ENCODE measurements around the gene PMP22.

Gene PMP22

DNA sequence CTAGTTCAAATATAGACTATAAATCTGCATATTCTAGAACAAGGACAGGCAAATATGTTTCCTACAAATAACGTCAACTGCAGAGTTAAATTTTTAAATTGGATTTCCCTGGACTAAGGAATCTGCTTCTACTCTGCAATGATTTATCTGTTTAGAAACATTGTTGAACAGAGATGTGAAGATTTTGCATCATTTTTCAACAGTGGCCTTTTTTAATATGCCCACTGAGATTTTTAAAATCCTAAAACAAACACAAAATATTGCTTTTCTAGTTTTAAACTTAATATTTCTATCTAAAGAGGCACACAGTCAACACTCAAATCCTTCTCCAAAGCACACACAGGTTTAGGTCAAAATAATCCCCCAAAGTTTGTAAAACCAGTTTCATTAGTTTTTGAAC is 23.7 kb upstream of the PMP22 start:
- Mint-ChIP-seq H3K27me3 (ENCODE audit: low read depth) (peaks cover 8% of the 10 kb centered on the region), H3K4me3 (no peak overlapping the region), H3K27ac (no peak overlapping the region), H3K9me3 (no peaks in the 10 kb centered on the region), H3K4me1 (ENCODE audit: low read depth) (no peaks in the 10 kb centered on the region), H3K36me3 (ENCODE audit: low read depth) (no peaks in the 10 kb centered on the region)
- no peak for DNase-seq (ENCODE audit: low spot score)

DNA sequence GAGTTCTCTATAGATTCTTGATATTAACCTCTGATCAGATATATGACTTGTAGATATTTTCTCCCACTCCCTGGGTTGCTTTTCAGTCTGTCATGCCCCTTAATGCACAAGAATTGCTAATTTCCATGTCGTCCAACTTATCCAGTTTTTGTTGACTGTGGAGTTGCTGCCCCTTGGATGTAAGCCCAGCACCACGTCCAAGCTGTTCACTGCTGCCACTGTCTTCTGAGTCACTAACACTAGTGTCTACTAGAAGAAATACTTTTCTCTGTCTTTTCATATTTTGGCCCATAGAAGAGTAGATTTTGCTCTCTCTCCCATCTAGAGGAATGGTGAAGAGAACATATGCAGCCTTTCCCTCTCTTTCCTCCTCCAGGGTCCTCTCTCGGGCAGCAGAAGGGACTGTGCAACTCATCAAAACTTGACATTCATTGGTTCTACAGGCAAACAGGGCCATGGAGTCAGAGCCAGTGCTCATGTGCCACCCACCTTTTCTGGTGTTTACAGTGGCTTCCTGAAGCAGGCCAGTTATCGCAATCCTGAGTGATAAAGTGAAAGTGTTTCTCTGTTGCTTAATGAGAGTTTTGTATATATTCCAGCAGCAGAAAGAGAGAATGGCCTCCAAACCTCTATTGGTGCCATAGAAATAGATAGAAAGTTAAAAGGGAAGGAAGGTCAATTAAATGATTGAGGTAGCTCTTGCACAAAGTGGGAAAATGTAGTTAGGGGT is 22.6 kb upstream of the PMP22 start:
- peaks cover 11% of the 10 kb centered on the region for H3K27me3 Mint-ChIP-seq (ENCODE audit: low read depth)
- H3K36me3 Mint-ChIP-seq (ENCODE audit: low read depth), result no peaks in the 10 kb centered on the region

DNA sequence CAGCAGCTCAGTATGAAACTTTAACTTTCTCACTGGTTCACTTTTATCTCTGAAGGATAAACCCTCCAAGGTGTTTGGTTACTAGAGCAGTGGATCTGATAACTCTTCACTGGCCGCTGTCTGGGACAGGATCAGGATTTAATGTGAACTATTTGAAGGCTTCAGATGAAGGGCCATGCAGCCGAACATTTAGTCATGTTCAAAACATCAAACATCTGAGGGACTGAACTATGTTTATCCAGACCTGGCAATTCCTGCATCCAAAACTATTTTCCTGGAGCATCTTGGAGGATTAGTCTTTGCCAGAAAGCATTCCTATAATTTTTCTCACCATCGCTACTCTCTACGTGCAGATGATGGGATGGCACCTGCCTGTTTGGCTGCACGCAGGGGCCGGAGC is 20.3 kb upstream of the PMP22 start:
- H3K36me3 Mint-ChIP-seq (ENCODE audit: low read depth), result no peaks in the 10 kb centered on the region

More for the DNA sequence above, 22.6 kb upstream of the PMP22 start:
- Mint-ChIP-seq H3K4me3 (no peak overlapping the region), H3K9me3 (no peaks in the 10 kb centered on the region), H3K27ac (no peak overlapping the region), H3K4me1 (ENCODE audit: low read depth) (no peaks in the 10 kb centered on the region)
- DNase-seq (ENCODE audit: low spot score), result no peak

DNA sequence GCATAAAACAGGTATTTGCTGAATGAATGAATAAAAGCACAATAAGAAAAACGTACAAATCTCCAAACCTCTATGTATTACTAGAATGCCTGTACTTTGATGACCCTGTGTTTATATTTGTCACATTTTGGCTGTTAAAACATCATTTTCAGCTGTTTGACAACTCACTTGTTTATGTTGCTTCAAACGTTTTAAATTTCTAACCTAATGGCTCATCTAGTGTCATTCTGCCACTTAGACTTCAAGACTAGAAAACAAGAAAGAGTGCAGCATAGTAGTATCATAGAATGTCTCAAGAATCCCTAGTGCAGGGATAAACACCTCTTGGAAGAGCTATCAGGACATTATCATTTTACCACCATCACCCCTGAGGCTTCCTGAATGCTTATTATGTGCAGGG is 19.4 kb upstream of the PMP22 start:
- DNase-seq (ENCODE audit: low spot score), result no peak
- H3K4me3 Mint-ChIP-seq, result no peak overlapping the region
- H3K27me3 Mint-ChIP-seq (ENCODE audit: low read depth), result peaks cover 17% of the 10 kb centered on the region
- no peaks in the 10 kb centered on the region for H3K4me1 Mint-ChIP-seq (ENCODE audit: low read depth)
- H3K27ac Mint-ChIP-seq, result no peak overlapping the region
- no peaks in the 10 kb centered on the region for H3K9me3 Mint-ChIP-seq
- no peaks in the 10 kb centered on the region for H3K36me3 Mint-ChIP-seq (ENCODE audit: low read depth)

More for the DNA sequence above, 20.3 kb upstream of the PMP22 start:
- H3K9me3 Mint-ChIP-seq, result no peaks in the 10 kb centered on the region
- no peak overlapping the region for H3K4me3 Mint-ChIP-seq
- DNase-seq (ENCODE audit: low spot score), result no peak
- H3K4me1 Mint-ChIP-seq (ENCODE audit: low read depth), result no peaks in the 10 kb centered on the region
- peaks cover 16% of the 10 kb centered on the region for H3K27me3 Mint-ChIP-seq (ENCODE audit: low read depth)
- H3K27ac Mint-ChIP-seq, result no peak overlapping the region

DNA sequence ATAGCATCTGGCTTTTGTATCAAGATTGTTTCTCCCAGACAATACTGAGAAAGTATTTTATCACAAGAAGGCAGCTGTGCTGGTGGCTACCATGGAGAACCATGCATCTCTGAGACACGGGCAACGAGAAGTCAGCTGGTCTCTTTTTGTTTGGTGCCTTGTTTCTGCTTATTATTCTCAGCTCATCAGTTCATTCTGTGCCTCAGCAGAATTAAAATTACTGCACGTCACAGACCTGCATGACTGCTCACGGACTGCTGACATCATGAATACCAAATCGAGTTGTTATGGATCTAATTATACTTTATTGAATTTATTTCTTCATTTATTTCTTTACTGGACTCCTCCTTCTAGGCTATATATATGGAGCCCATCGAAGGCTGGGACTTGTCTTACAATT is 19.0 kb upstream of the PMP22 start:
- Mint-ChIP-seq H3K36me3 (ENCODE audit: low read depth) (no peaks in the 10 kb centered on the region), H3K27me3 (ENCODE audit: low read depth) (peaks cover 19% of the 10 kb centered on the region), H3K4me3 (no peak overlapping the region), H3K9me3 (no peaks in the 10 kb centered on the region), H3K4me1 (ENCODE audit: low read depth) (no peaks in the 10 kb centered on the region), H3K27ac (no peak overlapping the region)
- no peak for DNase-seq (ENCODE audit: low spot score)

DNA sequence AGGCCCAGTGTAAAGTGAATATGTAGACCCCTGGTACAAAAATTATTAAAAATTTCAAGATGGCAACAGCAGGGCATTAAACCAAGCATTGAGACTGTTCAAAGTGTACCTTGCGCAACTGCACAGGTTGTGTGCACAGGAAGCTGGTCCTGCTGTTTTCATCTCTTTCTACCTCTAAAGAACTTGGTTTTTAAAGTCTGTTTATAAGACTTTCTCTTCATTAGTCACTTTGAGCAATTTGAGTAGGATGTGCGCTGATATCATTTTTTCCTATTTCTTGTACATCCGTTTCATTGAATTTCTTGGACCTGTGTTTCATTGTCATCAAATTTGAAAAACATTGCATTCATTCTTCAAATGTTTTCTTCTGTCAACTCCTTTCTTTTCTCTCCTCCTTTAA is 16.8 kb upstream of the PMP22 start:
- Mint-ChIP-seq H3K9me3 (no peaks in the 10 kb centered on the region), H3K4me1 (ENCODE audit: low read depth) (no peaks in the 10 kb centered on the region), H3K36me3 (ENCODE audit: low read depth) (no peaks in the 10 kb centered on the region), H3K27ac (no peak overlapping the region), H3K27me3 (ENCODE audit: low read depth) (peaks cover 15% of the 10 kb centered on the region), H3K4me3 (no peak overlapping the region)
- no peak for DNase-seq (ENCODE audit: low spot score)

DNA sequence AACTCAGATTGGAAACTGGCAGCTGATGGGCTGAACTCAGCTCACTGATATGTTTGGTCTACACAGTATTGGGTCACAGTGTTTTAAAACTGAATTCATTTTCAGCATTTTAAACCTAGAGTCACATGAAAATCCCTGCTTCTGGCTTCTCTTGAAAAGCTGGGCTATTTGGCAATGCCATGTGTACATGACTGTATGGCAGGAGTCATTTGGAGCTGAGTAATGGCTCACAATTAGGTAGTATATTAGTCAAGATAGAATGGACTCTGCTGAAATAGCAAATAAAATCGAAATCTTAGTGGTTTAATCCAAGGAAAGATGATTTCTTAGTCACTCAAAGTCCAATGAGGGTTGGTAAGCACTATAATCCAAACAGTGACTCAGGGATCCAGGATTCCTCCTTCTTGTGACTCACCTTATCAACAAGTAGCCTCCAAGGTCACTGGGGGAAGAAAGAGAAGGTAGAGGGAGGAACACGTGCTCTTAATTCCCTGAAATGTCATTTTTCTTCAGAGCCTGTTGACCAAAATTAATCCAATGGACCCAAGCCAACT is 13.9 kb upstream of the PMP22 start:
- H3K4me3 Mint-ChIP-seq, result no peak overlapping the region
- H3K4me1 Mint-ChIP-seq (ENCODE audit: low read depth), result no peaks in the 10 kb centered on the region
- H3K27me3 Mint-ChIP-seq (ENCODE audit: low read depth), result peaks cover 13% of the 10 kb centered on the region
- H3K9me3 Mint-ChIP-seq, result no peaks in the 10 kb centered on the region
- H3K27ac Mint-ChIP-seq, result no peak overlapping the region
- DNase-seq (ENCODE audit: low spot score), result no peak
- H3K36me3 Mint-ChIP-seq (ENCODE audit: low read depth), result no peaks in the 10 kb centered on the region

DNA sequence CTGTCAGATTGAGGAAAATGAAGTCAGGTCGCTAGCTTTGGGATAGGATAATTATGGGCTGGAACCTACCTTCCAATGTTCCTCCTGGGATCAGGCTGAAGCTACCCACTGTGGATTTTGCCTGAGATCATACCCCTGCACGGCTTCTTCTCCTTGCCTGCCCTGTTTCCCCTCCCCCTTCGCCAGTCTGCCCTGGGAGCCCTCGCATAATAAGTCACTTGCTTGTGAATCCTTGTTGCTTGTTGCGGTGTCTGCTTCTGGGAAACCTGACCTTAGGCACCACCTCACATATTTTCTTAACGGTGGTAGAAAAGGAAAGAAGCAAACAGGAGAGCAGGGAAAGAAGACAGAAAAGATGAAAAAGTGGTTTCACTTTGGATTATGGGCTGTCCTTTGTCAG is 13.3 kb upstream of the PMP22 start:
- Mint-ChIP-seq H3K27ac (no peak overlapping the region), H3K36me3 (ENCODE audit: low read depth) (no peaks in the 10 kb centered on the region), H3K4me1 (ENCODE audit: low read depth) (no peaks in the 10 kb centered on the region), H3K4me3 (no peak overlapping the region), H3K27me3 (ENCODE audit: low read depth) (peaks cover 13% of the 10 kb centered on the region), H3K9me3 (no peaks in the 10 kb centered on the region)
- DNase-seq (ENCODE audit: low spot score), result no peak

DNA sequence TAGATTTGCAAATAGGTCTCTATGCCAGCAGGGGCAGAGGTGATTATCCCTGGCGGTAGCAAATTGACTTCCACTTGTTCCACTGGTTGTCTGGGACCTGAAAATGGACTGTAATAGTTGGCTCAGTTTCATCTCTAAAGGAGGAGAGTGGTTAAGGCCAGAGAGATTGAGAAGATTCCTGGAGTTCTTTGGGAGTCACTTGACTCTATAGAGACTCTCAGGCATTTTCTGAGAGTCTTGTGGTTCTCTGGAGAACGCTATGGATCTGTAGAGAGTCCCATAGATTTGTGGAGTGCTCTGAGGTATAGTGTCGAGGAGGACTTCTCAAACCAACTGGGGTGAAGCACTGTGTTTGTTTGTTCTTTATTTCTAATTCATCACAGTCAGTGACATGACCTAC is 8.9 kb upstream of the PMP22 start:
- H3K4me3 Mint-ChIP-seq, result no peak overlapping the region
- H3K9me3 Mint-ChIP-seq, result no peaks in the 10 kb centered on the region
- H3K36me3 Mint-ChIP-seq (ENCODE audit: low read depth), result no peaks in the 10 kb centered on the region
- H3K27ac Mint-ChIP-seq, result no peak overlapping the region
- no peak for DNase-seq (ENCODE audit: low spot score)
- H3K27me3 Mint-ChIP-seq (ENCODE audit: low read depth), result peaks cover 2% of the 10 kb centered on the region
- H3K4me1 Mint-ChIP-seq (ENCODE audit: low read depth), result peaks cover 8% of the 10 kb centered on the region

DNA sequence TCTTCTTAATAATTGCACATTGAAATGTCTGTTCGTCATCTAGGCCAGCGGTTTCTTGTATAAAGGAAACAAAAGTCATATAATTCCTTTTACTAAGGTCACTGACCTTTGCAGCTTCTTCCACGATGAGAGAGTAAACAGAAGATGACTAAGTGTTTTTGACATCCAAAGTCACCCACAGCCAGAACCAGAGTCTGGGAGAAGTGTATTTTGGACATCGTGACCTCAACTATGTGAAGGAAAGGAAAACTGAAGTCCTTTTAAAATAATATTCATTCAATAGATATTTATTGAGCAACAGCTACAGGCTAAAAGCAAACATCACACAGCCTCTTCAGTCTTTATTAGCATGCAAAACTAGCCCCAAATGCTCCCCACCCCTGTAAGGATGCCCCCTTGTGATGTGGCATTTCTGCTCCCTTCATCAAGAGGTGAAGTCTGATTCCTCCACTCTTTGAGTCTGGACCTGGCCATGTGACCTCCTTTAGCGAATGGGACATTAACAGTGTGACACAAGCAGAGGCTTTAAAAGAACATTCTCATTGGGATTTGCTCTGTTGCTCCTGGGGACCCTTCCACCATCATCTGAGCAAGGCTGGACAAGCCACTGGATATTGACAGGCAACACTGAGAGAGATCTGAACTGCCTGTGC is 8.1 kb upstream of the PMP22 start:
- H3K4me1 Mint-ChIP-seq (ENCODE audit: low read depth), result peaks cover 8% of the 10 kb centered on the region
- H3K36me3 Mint-ChIP-seq (ENCODE audit: low read depth), result no peaks in the 10 kb centered on the region
- H3K4me3 Mint-ChIP-seq, result no peak overlapping the region
- no peaks in the 10 kb centered on the region for H3K9me3 Mint-ChIP-seq
- H3K27me3 Mint-ChIP-seq (ENCODE audit: low read depth), result peaks cover 2% of the 10 kb centered on the region
- H3K27ac Mint-ChIP-seq, result no peak overlapping the region
- no peak for DNase-seq (ENCODE audit: low spot score)

DNA sequence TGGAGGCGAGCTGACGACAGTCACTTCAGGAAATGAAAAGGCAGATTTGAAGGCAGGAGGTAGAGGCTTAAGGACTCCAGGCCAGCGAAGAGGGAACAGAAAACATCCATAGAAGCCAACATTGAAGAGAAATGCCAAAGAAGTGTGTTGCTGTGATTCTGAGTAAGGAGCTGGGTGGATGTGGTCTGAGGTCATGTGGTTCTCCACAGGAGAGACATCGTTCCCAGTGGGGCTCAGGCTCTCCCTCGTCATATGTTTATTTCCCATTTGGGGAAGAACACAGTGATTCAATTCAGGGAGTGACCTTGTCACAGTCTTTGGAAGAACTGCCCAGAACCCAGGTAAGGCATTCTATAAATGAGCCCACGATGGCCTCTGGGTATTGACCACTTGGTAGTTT is 6.6 kb upstream of the PMP22 start:
- H3K27ac Mint-ChIP-seq, result no peak overlapping the region
- no peak for DNase-seq (ENCODE audit: low spot score)
- H3K4me3 Mint-ChIP-seq, result no peak overlapping the region

DNA sequence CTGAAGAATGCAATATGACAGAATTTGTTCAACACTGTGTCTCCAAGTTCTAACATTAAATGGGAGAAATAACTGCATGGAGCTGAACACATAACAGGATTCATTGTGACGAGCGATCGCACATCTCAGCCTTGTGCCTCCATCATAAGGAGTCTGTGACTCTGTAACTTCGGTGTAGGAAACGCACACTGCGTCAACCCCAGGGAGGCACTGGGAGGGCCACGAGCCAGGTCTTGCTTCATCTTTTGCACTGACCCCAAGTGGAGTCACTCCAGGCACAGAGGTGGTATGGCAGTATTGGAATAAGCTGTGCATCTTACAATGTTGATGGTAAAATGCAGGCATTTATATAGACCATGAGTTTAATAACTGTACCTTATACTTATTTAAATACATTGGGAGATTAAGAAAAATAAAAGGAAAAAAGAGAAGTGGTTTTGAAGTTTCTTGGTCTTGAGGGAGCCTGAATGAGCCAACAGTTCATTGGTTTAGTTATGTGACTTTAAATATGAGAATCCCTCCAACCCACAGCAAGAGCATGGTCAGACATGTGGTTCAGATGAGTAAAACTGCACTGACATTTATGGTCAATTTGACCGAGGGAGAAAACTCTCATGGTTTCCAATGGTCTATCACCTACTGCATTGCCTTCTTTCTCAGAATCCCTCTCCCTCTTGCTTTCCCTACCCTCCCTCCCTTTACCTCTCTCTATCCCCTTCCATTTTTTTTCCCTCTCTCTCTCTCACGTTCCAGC is 5.7 kb upstream of the PMP22 start:
- H3K4me1 Mint-ChIP-seq (ENCODE audit: low read depth), result peaks cover 8% of the 10 kb centered on the region

More for the DNA sequence above, 6.6 kb upstream of the PMP22 start:
- peaks cover 13% of the 10 kb centered on the region for H3K27me3 Mint-ChIP-seq (ENCODE audit: low read depth)
- no peaks in the 10 kb centered on the region for H3K9me3 Mint-ChIP-seq
- H3K4me1 Mint-ChIP-seq (ENCODE audit: low read depth), result peaks cover 8% of the 10 kb centered on the region
- H3K36me3 Mint-ChIP-seq (ENCODE audit: low read depth), result no peaks in the 10 kb centered on the region

DNA sequence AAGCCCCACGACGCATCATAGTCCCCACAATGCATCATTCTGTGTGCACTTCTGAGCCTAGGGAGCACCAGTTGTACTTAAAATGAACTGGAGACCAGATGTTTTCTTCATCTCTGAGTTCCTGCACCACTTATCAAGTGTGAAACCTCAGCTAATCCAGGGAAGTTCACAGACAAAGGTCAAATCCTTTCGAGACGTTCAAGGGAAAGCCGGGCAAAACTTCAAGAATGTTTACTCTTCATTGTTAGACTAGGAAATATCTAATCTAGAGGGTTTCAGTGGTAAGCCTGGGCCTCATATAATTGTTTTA is 4.6 kb upstream of the PMP22 start:
- Mint-ChIP-seq H3K4me3 (no peak overlapping the region), H3K27ac (no peak overlapping the region), H3K9me3 (no peaks in the 10 kb centered on the region), H3K27me3 (ENCODE audit: low read depth) (peaks cover 29% of the 10 kb centered on the region), H3K36me3 (ENCODE audit: low read depth) (no peaks in the 10 kb centered on the region), H3K4me1 (ENCODE audit: low read depth) (peaks cover 8% of the 10 kb centered on the region)
- DNase-seq (ENCODE audit: low spot score), result no peak

More for the DNA sequence above, 5.7 kb upstream of the PMP22 start:
- H3K36me3 Mint-ChIP-seq (ENCODE audit: low read depth), result no peaks in the 10 kb centered on the region
- H3K4me3 Mint-ChIP-seq, result no peak overlapping the region
- H3K27me3 Mint-ChIP-seq (ENCODE audit: low read depth), result peaks cover 21% of the 10 kb centered on the region
- no peak overlapping the region for H3K27ac Mint-ChIP-seq
- DNase-seq (ENCODE audit: low spot score), result no peak
- no peaks in the 10 kb centered on the region for H3K9me3 Mint-ChIP-seq

DNA sequence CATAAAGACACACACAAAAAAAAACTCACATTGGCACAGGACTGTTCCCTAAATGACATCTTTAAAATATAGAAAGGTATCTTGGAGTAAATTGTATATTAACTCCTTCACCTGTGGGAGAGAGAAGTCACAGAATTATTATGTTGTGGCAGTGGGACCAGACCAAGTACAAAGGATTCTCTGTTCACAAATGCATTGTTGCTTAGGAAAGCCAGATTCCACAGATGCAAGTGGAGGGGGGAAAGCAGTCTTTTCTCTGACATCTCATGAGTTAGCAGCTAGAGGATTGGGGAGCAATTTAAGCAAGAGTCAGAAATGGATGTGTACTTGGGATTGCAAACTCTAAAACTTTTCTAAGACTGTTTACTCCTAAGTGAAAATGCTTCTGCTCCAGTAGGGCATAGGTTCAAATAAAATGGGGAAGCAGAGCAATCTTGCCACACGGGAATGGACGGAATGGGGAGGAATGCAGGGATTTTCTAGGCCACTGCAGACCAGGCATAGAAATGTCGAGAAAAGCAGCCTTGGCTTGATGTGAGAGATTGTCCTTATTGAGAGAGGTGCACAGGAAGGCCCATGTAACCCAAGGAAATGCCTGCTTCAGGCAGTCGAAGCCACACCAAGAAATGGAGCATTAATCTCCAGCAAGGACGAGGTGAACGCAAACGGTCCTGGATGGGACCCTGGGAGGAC is 4.1 kb upstream of the PMP22 start:
- DNase-seq (ENCODE audit: low spot score), result no peak
- no peaks in the 10 kb centered on the region for H3K9me3 Mint-ChIP-seq
- peaks cover 34% of the 10 kb centered on the region for H3K27me3 Mint-ChIP-seq (ENCODE audit: low read depth)
- H3K4me1 Mint-ChIP-seq (ENCODE audit: low read depth), result peaks cover 8% of the 10 kb centered on the region
- no peak overlapping the region for H3K4me3 Mint-ChIP-seq
- H3K27ac Mint-ChIP-seq, result no peak overlapping the region
- H3K36me3 Mint-ChIP-seq (ENCODE audit: low read depth), result no peaks in the 10 kb centered on the region
